Colonic mucosa (tissue), 4 donors: ENCODE results near the gene NNT. TPM values are rescaled to one million over a fixed set of nuclear protein-coding genes. Genes with fewer than 3 reads are reported as not detected.

Source experiments
- DNase-seq: peaks from one replicate; pipeline ENCODE4 v3.0.0-alpha.2; 2020
- H3K27ac ChIP-seq: fragments of 200-600 bp; one replicate; pipeline ENCODE4 v1.8.0; 2021
- H3K27me3 ChIP-seq: fragments of 200-600 bp; one replicate; pipeline ENCODE4 v1.8.0; 2021
- H3K36me3 ChIP-seq: fragments of 200-600 bp; one replicate; pipeline ENCODE4 v1.8.0; 2021
- H3K4me1 ChIP-seq: fragments of 200-600 bp; one replicate; pipeline ENCODE4 v1.8.0; 2021; ENCODE audit warnings: mild to moderate bottlenecking
- H3K4me3 ChIP-seq: fragments of 200-600 bp; one replicate; pipeline ENCODE4 v1.8.0; 2021
- H3K9ac ChIP-seq, 2 donors: one replicate each; pipeline ENCODE4 v1.7.0; 2013; ENCODE audit warnings: control low read depth in 2 of 2, low read depth in 2 of 2, low read length in 2 of 2
- H3K9me3 ChIP-seq: fragments of 200-600 bp; one replicate; pipeline ENCODE4 v1.8.0; 2021
- intact Hi-C: fragments of 100-400 bp; cut with DNase I; formaldehyde crosslinking; loops from one replicate; pipeline ENCODE4 v1.14.1; 2022
- total RNA-seq, 2 donors: library from RNA; stranded (reverse); fragmentation: NEBNext Ultra II Directional in 1 of 2; extraction: Animal tissue kit (Norgen Biotek cat#: 25700) in 1 of 2; gene quantifications; one replicate each; pipeline ENCODE4 v1.2.1, GENCODE V29; 2021
- TF ChIP-seq, protein P1 (sequence below): fragments of 200-600 bp; IDR thresholded peaks from one replicate; pipeline ENCODE4 v1.8.0; 2022; ENCODE audit warnings: antibody characterized with exemption, mild to moderate bottlenecking
- donor health status: healthy.
- donor health status: DM: no; HTN: no; CAD: no.
- donor health status: DM: no; HTN: no; CAD: no.

The NNT gene
- total RNA-seq, 2 donors from 2014 or later, result 81.3 to 148 TPM

- Histone ChIP-seq H3K36me3 (no peaks in the 10 kb centered on the region), H3K9ac (no peak overlapping the region), H3K4me1 (no peaks in the 10 kb centered on the region), H3K27ac (no peak overlapping the region), H3K9me3 (no peaks in the 10 kb centered on the region), H3K4me3 (no peak overlapping the region), H3K27me3 (no peaks in the 10 kb centered on the region)
- TF ChIP-seq, protein P1, sequence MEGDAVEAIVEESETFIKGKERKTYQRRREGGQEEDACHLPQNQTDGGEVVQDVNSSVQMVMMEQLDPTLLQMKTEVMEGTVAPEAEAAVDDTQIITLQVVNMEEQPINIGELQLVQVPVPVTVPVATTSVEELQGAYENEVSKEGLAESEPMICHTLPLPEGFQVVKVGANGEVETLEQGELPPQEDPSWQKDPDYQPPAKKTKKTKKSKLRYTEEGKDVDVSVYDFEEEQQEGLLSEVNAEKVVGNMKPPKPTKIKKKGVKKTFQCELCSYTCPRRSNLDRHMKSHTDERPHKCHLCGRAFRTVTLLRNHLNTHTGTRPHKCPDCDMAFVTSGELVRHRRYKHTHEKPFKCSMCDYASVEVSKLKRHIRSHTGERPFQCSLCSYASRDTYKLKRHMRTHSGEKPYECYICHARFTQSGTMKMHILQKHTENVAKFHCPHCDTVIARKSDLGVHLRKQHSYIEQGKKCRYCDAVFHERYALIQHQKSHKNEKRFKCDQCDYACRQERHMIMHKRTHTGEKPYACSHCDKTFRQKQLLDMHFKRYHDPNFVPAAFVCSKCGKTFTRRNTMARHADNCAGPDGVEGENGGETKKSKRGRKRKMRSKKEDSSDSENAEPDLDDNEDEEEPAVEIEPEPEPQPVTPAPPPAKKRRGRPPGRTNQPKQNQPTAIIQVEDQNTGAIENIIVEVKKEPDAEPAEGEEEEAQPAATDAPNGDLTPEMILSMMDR, result no peak
- intact Hi-C loops, result loop anchor here (10.0 kb wide), 1 partner anchor 1139 kb away; no protein-coding TSS in a partner anchor
- DNase-seq, result no peak
Observed at GRCh38 chr5:43636076-43636475, 33.1 kb downstream of the NNT start.

DNA sequence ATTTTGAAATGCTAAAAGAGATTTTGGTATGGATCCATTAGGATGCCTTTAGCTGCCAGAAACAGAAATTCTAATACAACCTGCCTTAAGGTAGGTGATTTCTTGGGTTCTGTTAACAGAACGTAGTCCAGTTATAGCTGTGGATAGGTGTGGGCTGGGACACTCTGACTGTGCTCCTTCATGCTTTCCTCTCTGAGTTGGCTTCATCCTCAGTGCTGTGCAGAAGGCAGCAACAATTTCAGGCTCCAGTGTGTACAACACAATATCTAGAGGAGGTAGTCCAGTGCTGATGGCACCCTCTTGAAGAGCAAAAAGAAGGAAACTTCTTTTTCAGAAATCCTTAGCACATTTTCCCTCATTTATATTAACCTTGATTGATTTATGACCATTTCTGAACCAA lies 34.4 kb downstream of the NNT start:
- intact Hi-C loops, result loop anchor here (10.0 kb wide), 1 partner anchor 1137 kb away; no protein-coding TSS in a partner anchor

GRCh38 chr5:43638107-43638506 lies 35.1 kb downstream of the NNT start:
- H3K4me3 ChIP-seq, result no peak overlapping the region
- H3K36me3 ChIP-seq, result no peaks in the 10 kb centered on the region
- intact Hi-C loops, result loop anchor here (10.0 kb wide), 1 partner anchor 1137 kb away; no protein-coding TSS in a partner anchor
- H3K9me3 ChIP-seq, result no peaks in the 10 kb centered on the region
- H3K9ac ChIP-seq, result no peak overlapping the region
- H3K27me3 ChIP-seq, result no peaks in the 10 kb centered on the region
- no peak for DNase-seq
- H3K27ac ChIP-seq, result no peak overlapping the region
- TF ChIP-seq, protein P1, result no peak
- H3K4me1 ChIP-seq, result no peaks in the 10 kb centered on the region

More for the DNA sequence above, 34.4 kb downstream of the NNT start:
- Histone ChIP-seq H3K4me1 (no peaks in the 10 kb centered on the region), H3K36me3 (no peaks in the 10 kb centered on the region), H3K27me3 (no peaks in the 10 kb centered on the region), H3K4me3 (no peak overlapping the region), H3K9ac (no peak overlapping the region), H3K27ac (no peak overlapping the region), H3K9me3 (no peaks in the 10 kb centered on the region)
- TF ChIP-seq, protein P1, result no peak
- no peak for DNase-seq

DNA sequence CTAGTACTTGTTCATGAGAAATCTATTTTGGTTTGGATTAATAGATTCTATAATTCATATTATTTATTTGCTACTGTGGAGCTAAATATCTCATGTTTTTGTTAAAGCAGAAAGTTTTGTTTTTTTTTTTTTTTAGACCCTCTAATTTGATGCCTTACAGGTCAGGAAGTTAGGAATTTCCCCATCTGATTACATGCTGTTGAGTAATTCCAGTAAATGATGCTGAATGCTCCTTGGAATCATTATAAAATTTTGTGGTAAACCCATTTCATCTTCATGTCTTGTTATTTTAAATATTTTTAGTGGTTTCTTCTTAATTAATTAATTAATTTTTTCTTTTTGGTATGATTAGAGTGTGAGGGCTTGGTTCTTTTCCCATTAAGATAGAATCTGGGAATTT lies 35.6 kb downstream of the NNT start:
- TF ChIP-seq, protein P1, result no peak
- no peak overlapping the region for H3K27ac ChIP-seq
- H3K4me3 ChIP-seq, result no peak overlapping the region
- DNase-seq, result no peak
- no peaks in the 10 kb centered on the region for H3K9me3 ChIP-seq
- intact Hi-C loops, result loop anchor here (10.0 kb wide), 1 partner anchor 1136 kb away; no protein-coding TSS in a partner anchor
- no peak overlapping the region for H3K9ac ChIP-seq
- no peaks in the 10 kb centered on the region for H3K27me3 ChIP-seq
- no peaks in the 10 kb centered on the region for H3K36me3 ChIP-seq
- H3K4me1 ChIP-seq, result no peaks in the 10 kb centered on the region

GRCh38 chr5:43639566-43639965 lies 36.6 kb downstream of the NNT start:
- H3K27me3 ChIP-seq, result no peaks in the 10 kb centered on the region
- H3K9ac ChIP-seq, result no peak overlapping the region
- no peaks in the 10 kb centered on the region for H3K36me3 ChIP-seq
- H3K4me1 ChIP-seq, result no peaks in the 10 kb centered on the region
- no peak for DNase-seq
- no peak overlapping the region for H3K4me3 ChIP-seq
- TF ChIP-seq, protein P1, result no peak
- H3K9me3 ChIP-seq, result no peaks in the 10 kb centered on the region
- H3K27ac ChIP-seq, result no peak overlapping the region
- intact Hi-C loops, result loop anchor here (10.0 kb wide), 1 partner anchor 1135 kb away; no protein-coding TSS in a partner anchor
